ENCODE measurements around the gene HMGCS1.
A peak's percentile ranks its signal among the peaks of the same experiment; 100 is the strongest.
"Not testable (repeated sequence)": the region's sequence is repeated elsewhere in the genome, so short reads cannot be mapped to it uniquely, and the experiment has no call there.

Gene HMGCS1

DNA sequence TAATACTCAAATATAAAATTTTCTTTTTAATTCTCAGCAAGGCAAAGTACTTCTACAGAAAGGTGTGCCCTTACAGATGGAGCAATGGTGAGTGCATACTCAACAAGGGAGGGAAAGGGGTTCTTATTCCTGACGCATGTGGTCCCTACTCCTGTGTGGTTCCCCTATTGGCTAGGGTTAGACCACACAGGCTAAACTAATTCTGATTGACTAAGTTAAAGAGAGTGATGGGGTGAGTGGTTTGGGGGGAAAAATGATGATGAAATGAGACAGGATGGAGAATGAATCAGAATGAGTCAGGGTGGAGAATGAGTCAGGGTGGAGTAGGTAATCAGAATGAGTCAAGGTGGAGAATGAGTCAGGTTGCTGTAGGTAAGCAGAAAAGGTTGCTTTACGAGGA lies 22.9 kb upstream of the HMGCS1 start:
- H3K4me2 ChIP-seq (ENCODE audit: low read length) = no peak overlapping the region
- H3K9ac ChIP-seq (ENCODE audit: low read depth, low read length) = no peak overlapping the region
- no peaks in the 10 kb centered on the region for H3K36me3 ChIP-seq (ENCODE audit: insufficient read depth, low read length)
- no peak overlapping the region for H3K4me3 ChIP-seq (ENCODE audit: low read length)
- H3K4me1 ChIP-seq (ENCODE audit: control insufficient read depth, insufficient read depth, low read length) = no peaks in the 10 kb centered on the region
- peaks cover 3% of the 10 kb centered on the region for H3K9me3 ChIP-seq (replicated peaks; ENCODE audit: low read length)
- H3K27me3 ChIP-seq (ENCODE audit: control insufficient read depth, insufficient read depth, low read length) = no peaks in the 10 kb centered on the region

DNA sequence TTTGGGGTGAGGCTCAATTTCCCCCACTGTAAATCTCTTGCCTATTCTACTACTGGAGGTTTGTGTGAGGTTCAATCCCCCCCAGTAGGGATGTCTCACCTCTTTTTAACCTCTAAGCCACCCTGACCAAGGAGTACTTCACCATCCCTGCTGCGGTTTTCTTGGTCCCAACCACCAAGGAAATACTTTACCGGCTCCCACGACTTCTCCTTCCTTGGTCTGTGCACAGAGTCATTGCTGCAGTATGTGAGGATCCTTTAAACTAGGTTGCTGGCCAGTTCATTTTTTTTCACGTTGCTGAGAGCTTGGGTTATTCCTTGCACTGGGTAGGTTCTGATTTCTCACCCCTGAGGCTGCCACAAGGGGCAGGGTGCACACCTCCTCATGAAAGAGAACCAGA lies 22.5 kb upstream of the HMGCS1 start:
- H3K4me2 ChIP-seq (ENCODE audit: low read length) = no peak overlapping the region
- H3K4me1 ChIP-seq (ENCODE audit: control insufficient read depth, insufficient read depth, low read length) = no peaks in the 10 kb centered on the region
- H3K9ac ChIP-seq (ENCODE audit: low read depth, low read length) = no peak overlapping the region
- no peaks in the 10 kb centered on the region for H3K36me3 ChIP-seq (ENCODE audit: insufficient read depth, low read length)
- no peaks in the 10 kb centered on the region for H3K27me3 ChIP-seq (ENCODE audit: control insufficient read depth, insufficient read depth, low read length)
- peaks cover 3% of the 10 kb centered on the region for H3K9me3 ChIP-seq (replicated peaks; ENCODE audit: low read length)
- H3K4me3 ChIP-seq (ENCODE audit: low read length) = no peak overlapping the region

DNA sequence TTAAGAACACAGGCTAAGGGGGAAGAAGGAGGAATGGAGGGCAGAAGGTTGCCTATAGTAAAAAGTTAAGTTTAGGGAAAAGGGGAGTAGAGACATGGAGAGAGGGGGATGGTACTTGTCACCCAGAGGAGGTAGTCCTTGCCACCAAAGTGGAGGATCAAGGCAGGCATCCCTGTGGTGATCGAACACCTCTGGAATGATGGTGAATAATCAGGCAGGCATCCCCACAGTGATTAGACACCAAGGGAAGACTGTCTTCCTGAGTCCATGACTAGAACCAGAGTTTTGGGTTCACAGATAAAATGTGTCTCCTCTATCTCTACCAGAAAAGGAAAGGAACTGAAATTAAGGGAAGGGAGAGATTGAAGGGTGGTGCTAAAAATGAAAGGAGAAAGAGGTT lies 19.2 kb upstream of the HMGCS1 start:
- no peaks in the 10 kb centered on the region for H3K36me3 ChIP-seq (ENCODE audit: insufficient read depth, low read length)
- H3K27me3 ChIP-seq (ENCODE audit: control insufficient read depth, insufficient read depth, low read length) = no peaks in the 10 kb centered on the region
- H3K9me3 ChIP-seq (replicated peaks; ENCODE audit: low read length) = peaks cover 3% of the 10 kb centered on the region
- H3K4me2 ChIP-seq (ENCODE audit: low read length) = no peak overlapping the region
- H3K9ac ChIP-seq (ENCODE audit: low read depth, low read length) = no peak overlapping the region
- no peaks in the 10 kb centered on the region for H3K4me1 ChIP-seq (ENCODE audit: control insufficient read depth, insufficient read depth, low read length)
- no peak overlapping the region for H3K4me3 ChIP-seq (ENCODE audit: low read length)

DNA sequence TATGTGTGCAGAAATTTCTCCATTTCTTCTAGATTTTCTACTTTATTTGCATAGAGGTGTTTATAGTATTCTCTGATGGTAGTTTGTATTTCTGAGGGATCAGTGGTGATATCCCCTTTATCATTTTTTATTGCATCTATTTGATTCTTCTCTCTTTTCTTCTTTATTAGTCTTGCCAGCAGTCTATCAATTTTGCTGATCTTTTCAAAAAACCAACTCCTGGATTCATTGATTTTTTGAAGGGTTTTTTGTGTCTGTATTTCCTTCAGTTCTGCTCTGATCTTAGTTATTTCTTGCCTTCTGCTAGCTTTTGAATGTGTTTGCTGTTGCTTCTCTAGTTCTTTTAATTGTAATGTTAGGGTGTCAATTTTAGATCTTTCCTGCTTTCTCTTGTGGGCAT lies 12.4 kb upstream of the HMGCS1 start:
- not testable (repeated sequence) for H3K4me3 ChIP-seq (ENCODE audit: low read length); H3K9me3 ChIP-seq (replicated peaks; ENCODE audit: low read length); H3K27me3 ChIP-seq (ENCODE audit: control insufficient read depth, insufficient read depth, low read length); H3K36me3 ChIP-seq (ENCODE audit: insufficient read depth, low read length); H3K4me1 ChIP-seq (ENCODE audit: control insufficient read depth, insufficient read depth, low read length); H3K4me2 ChIP-seq (ENCODE audit: low read length); H3K9ac ChIP-seq (ENCODE audit: low read depth, low read length)

DNA sequence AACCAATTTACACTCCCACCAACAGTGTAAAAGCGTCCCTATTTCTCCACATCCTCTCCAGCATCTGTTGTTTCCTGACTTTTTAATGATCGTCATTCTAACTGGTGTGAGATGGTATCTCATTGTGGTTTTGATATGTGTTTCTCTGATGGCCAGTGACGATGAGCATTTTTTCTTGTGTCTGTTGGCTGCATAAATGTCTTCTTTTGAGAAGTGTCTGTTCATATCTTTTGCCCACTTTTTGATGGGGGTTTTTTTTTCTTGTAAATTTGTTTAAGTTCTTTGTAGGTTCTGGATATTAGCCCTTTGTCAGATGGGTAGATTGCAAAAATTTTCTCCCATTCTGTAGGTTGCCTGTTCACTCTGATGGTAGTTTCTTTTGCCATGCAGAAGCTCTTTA lies 10.3 kb upstream of the HMGCS1 start:
- not testable (repeated sequence) for H3K4me2 ChIP-seq (ENCODE audit: low read length); H3K36me3 ChIP-seq (ENCODE audit: insufficient read depth, low read length); H3K4me1 ChIP-seq (ENCODE audit: control insufficient read depth, insufficient read depth, low read length); H3K9me3 ChIP-seq (replicated peaks; ENCODE audit: low read length); H3K9ac ChIP-seq (ENCODE audit: low read depth, low read length); H3K4me3 ChIP-seq (ENCODE audit: low read length); H3K27me3 ChIP-seq (ENCODE audit: control insufficient read depth, insufficient read depth, low read length)

DNA sequence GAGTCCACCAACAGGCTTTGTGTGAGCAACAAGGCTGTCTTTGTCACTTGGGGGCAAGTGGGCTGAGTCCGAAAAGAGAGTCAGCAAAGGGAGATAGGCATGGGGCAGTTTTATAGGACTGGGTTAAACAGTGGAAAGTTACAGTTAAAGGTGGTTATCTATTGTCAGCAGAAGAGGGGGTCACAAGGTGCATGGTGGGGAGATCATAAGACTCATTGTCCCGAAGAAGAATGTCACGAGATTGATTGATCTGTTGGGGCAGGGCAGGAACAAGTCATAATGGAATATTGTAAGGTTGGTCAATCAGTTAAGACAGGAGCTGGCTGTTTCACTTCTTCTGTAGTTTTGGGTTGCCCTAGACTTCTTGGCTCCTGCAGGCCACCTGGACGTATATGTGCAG lies 7.6 kb upstream of the HMGCS1 start:
- no peaks in the 10 kb centered on the region for H3K9me3 ChIP-seq (replicated peaks; ENCODE audit: low read length)
- no peaks in the 10 kb centered on the region for H3K36me3 ChIP-seq (ENCODE audit: insufficient read depth, low read length)
- H3K27me3 ChIP-seq (ENCODE audit: control insufficient read depth, insufficient read depth, low read length) = no peaks in the 10 kb centered on the region
- H3K4me3 ChIP-seq (ENCODE audit: low read length) = no peak overlapping the region
- no peaks in the 10 kb centered on the region for H3K4me1 ChIP-seq (ENCODE audit: control insufficient read depth, insufficient read depth, low read length)
- H3K9ac ChIP-seq (ENCODE audit: low read depth, low read length) = no peak overlapping the region
- no peak overlapping the region for H3K4me2 ChIP-seq (ENCODE audit: low read length)

DNA sequence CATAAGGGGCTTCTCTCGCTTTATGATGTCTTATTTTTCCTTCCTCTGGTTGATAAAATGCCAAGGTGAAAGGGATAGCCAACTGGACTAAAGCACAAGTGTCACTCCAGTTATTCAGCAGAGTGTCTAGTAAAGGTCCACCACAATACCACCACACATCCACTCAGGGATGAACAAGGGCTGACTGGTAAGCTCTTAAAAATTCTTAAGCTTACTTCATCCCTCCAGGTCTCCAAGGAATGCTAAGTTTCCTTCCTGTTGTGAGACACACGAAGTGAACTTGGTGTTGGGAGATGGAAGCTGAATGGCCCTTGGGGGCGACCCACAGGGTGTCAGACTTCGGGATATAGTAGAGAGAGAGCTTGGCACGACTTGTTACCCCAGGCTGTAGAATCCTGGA lies 3.2 kb upstream of the HMGCS1 start:
- no peaks in the 10 kb centered on the region for H3K36me3 ChIP-seq (ENCODE audit: insufficient read depth, low read length)
- no peaks in the 10 kb centered on the region for H3K27me3 ChIP-seq (ENCODE audit: control insufficient read depth, insufficient read depth, low read length)
- H3K9me3 ChIP-seq (replicated peaks; ENCODE audit: low read length) = no peaks in the 10 kb centered on the region
- H3K9ac ChIP-seq (ENCODE audit: low read depth, low read length) = no peak overlapping the region
- no peak overlapping the region for H3K4me3 ChIP-seq (ENCODE audit: low read length)
- H3K4me2 ChIP-seq (ENCODE audit: low read length) = no peak overlapping the region
- peaks cover 19% of the 10 kb centered on the region for H3K4me1 ChIP-seq (ENCODE audit: control insufficient read depth, insufficient read depth, low read length)

DNA sequence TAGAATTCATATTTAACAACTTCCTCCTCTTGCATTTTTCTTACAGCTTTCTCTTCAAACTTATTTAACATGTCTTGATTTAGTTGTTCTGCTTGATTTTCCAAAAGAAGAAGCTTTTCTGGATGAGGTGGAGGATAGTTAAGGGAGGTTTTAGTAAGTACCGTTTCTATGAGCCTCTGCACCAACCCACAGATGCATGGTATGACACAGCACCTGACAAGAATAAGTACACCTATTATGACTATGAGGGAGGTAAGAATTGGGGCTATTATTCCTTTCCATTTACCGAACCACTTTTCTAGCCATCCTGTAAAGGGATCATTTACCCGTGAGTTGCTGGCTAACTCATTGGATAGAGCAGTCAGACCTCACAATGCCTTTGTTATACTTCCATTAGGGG lies 2.5 kb upstream of the HMGCS1 start:
- Histone ChIP-seq H3K4me3 (ENCODE audit: low read length) (no peak overlapping the region), H3K4me2 (ENCODE audit: low read length) (no peak overlapping the region), H3K27me3 (ENCODE audit: control insufficient read depth, insufficient read depth, low read length) (no peaks in the 10 kb centered on the region), H3K36me3 (ENCODE audit: insufficient read depth, low read length) (no peaks in the 10 kb centered on the region), H3K9ac (ENCODE audit: low read depth, low read length) (no peak overlapping the region), H3K4me1 (ENCODE audit: control insufficient read depth, insufficient read depth, low read length) (peaks cover 19% of the 10 kb centered on the region), H3K9me3 (replicated peaks; ENCODE audit: low read length) (no peaks in the 10 kb centered on the region)

DNA sequence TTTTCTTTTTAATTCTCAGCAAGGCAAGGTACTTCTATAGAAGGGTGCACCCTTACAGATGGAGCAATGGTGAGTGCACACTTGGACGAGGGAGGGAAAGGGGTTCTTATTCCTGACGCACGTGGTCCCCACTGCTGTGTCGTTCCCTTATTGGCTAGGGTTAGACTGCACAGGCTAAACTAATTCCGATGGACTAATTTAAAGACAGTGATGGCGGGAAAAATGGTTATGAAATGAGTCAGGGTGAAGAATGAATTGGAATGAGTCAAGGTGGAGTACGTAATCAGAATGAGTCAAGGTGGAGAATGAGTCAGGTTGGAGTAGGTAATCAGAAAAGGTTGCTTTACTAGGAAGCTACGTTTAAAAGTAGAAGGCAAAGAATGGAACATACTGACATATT lies 2.1 kb upstream of the HMGCS1 start:
- Histone ChIP-seq H3K9me3 (replicated peaks; ENCODE audit: low read length) (no peaks in the 10 kb centered on the region), H3K9ac (ENCODE audit: low read depth, low read length) (no peak overlapping the region), H3K27me3 (ENCODE audit: control insufficient read depth, insufficient read depth, low read length) (no peaks in the 10 kb centered on the region), H3K4me2 (ENCODE audit: low read length) (no peak overlapping the region), H3K36me3 (ENCODE audit: insufficient read depth, low read length) (no peaks in the 10 kb centered on the region), H3K4me3 (ENCODE audit: low read length) (no peak overlapping the region), H3K4me1 (ENCODE audit: control insufficient read depth, insufficient read depth, low read length) (peaks cover 20% of the 10 kb centered on the region)

DNA sequence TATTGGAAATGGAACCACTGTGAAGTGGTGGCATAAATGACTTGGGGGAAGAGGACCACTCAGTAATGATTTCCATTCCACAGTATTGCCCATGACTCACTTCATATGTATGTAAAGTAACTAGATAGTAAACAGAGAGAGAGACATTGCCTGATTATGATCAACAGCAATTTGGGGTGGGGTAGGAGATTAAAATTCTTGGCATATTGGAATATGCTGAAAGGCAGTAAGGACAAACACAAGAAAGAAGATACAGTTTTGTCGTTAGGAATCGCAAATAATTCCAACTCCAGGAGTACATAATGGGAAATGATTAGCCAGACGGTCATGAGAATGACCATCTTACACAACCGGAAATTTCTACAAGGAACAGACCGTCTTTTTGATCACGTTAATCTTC lies 1.5 kb upstream of the HMGCS1 start:
- Histone ChIP-seq H3K4me3 (ENCODE audit: low read length) (no peak overlapping the region), H3K4me2 (ENCODE audit: low read length) (no peak overlapping the region), H3K9me3 (replicated peaks; ENCODE audit: low read length) (no peaks in the 10 kb centered on the region), H3K9ac (ENCODE audit: low read depth, low read length) (no peak overlapping the region), H3K36me3 (ENCODE audit: insufficient read depth, low read length) (no peaks in the 10 kb centered on the region), H3K27me3 (ENCODE audit: control insufficient read depth, insufficient read depth, low read length) (no peaks in the 10 kb centered on the region), H3K4me1 (ENCODE audit: control insufficient read depth, insufficient read depth, low read length) (peaks cover 24% of the 10 kb centered on the region)

DNA sequence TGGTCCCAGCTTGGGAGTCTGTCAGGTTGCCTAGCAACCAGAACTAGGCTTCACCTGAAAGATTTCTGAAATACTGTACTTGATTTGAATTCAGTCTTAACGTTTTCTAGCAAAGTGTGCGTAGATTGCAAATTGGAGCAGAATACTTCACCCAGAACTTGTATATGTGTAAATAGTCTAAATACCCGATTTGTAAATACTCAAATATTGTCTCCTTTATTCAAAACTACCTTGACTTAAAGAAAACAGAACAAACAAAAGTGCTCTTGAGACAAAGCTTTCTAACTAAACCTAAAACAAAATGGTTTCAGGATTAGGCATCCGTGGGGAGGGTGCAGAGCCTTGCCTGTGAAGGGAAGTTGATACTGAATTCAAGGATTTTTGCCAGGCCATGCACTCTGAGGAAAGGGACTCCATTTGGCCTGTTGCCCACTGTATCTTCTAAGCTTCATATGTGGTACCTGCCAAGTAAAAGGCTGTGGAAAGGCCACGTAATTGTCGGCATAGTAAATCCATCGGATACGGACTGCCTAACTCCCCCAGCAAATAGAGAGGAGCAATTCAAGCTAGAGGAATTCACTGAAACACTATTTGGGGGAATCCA lies 744 bp upstream of the HMGCS1 start:
- Histone ChIP-seq H3K4me3 (ENCODE audit: low read length) (peak overlapping the region; percentile 58), H3K4me1 (ENCODE audit: control insufficient read depth, insufficient read depth, low read length) (peaks cover 28% of the 10 kb centered on the region), H3K4me2 (ENCODE audit: low read length) (peak overlapping the region; percentile 77), H3K9me3 (replicated peaks; ENCODE audit: low read length) (no peaks in the 10 kb centered on the region), H3K27me3 (ENCODE audit: control insufficient read depth, insufficient read depth, low read length) (no peaks in the 10 kb centered on the region), H3K36me3 (ENCODE audit: insufficient read depth, low read length) (no peaks in the 10 kb centered on the region), H3K9ac (ENCODE audit: low read depth, low read length) (peak overlapping the region; percentile 56)

DNA sequence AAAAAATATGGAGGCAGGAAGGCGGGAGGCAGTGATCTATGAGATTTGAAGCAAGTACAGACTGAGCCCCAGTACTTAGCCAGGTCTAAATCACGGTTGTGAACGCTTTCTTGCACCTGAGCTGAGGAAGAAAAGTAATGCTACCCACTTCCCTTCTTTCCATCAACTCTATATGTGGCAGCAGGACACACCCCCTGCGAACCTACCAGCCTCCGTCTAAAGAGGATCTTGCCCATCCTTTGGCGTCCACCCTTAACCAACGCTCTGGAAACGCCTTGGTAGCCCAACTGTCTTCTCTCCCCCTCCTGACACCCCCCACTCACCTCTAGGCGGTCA lies 545 bp downstream of the HMGCS1 start:
- Histone ChIP-seq H3K27me3 (ENCODE audit: control insufficient read depth, insufficient read depth, low read length) (no peaks in the 10 kb centered on the region), H3K4me3 (ENCODE audit: low read length) (peak overlapping the region; percentile 93), H3K4me1 (ENCODE audit: control insufficient read depth, insufficient read depth, low read length) (peaks cover 28% of the 10 kb centered on the region), H3K9ac (ENCODE audit: low read depth, low read length) (peak overlapping the region; percentile 92), H3K36me3 (ENCODE audit: insufficient read depth, low read length) (no peaks in the 10 kb centered on the region), H3K4me2 (ENCODE audit: low read length) (peak overlapping the region; percentile 87), H3K9me3 (replicated peaks; ENCODE audit: low read length) (no peaks in the 10 kb centered on the region)

Measured in skeletal muscle satellite cell (primary cell).